Astrocyte of the spinal cord (primary cell): Measurements from ENCODE around the gene COLEC11.
A peak's percentile ranks its signal among the peaks of the same experiment; 100 is the strongest.

Experiments
- DNase-seq: peaks from one replicate; pipeline ENCODE4 v3.0.0; 2011; ENCODE audit warnings: low read depth, low spot score
- H3K4me3 ChIP-seq: 2 replicates; pipeline ENCODE4 v1.5.1; 2011; ENCODE audit warnings: low read depth, mild to moderate bottlenecking, low read length, moderate library complexity
- CTCF ChIP-seq: IDR thresholded peaks from 2 replicates; pipeline ENCODE4 v1.5.1; 2012; ENCODE audit warnings: low read depth, mild to moderate bottlenecking, low read length, inconsistent platforms
- in situ Hi-C: cut with HindIII; loops from 2 replicates; pipeline ENCODE4 v1.10.0; 2017; ENCODE audit warnings: low sequenced_read_pairs

The COLEC11 gene

GRCh38 chr2:3584608-3585260 is 10.2 kb upstream of the COLEC11 start:
- in situ Hi-C loops: no loop called here
- TF ChIP-seq CTCF: no peak
- no peak overlapping the region for H3K4me3 ChIP-seq
- DNase-seq: no peak

GRCh38 chr2:3585261-3586109 is 9.4 kb upstream of the COLEC11 start:
- TF ChIP-seq CTCF: no peak

GRCh38 chr2:3586220-3586619 is 8.7 kb upstream of the COLEC11 start:
- in situ Hi-C loops: no loop called here

More at GRCh38 chr2:3585261-3586109, 9.4 kb upstream of the COLEC11 start:
- in situ Hi-C loops: no loop called here
- peak; percentile 83 for DNase-seq
- no peak overlapping the region for H3K4me3 ChIP-seq

GRCh38 chr2:3587021-3587420 is 7.9 kb upstream of the COLEC11 start:
- in situ Hi-C loops: no loop called here
- no peak for TF ChIP-seq CTCF
- H3K4me3 ChIP-seq: no peak overlapping the region
- DNase-seq: no peak

More at GRCh38 chr2:3586220-3586619, 8.7 kb upstream of the COLEC11 start:
- no peak overlapping the region for H3K4me3 ChIP-seq
- TF ChIP-seq CTCF: no peak
- DNase-seq: no peak

DNA sequence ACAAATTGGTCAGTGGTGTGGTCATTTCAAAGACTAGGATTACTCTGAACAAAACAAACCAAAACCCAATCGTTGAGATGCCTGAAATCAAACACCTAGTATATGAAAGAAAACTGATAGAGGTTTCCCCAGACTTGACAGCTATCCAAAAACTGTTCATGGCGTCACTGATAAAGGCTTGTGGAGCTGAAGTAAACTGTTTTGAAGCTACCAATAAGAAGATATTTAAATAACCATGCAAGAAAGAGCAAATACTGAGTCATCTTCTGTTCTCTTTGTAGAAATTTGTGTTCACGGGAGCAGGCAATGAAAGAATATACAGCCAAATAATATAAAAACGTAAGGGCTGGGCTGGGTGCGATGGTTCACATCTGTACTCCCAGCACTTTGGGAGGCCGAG is 7.5 kb upstream of the COLEC11 start:
- DNase-seq: peak; percentile 37
- no peak overlapping the region for H3K4me3 ChIP-seq
- in situ Hi-C loops: no loop called here
- no peak for TF ChIP-seq CTCF

DNA sequence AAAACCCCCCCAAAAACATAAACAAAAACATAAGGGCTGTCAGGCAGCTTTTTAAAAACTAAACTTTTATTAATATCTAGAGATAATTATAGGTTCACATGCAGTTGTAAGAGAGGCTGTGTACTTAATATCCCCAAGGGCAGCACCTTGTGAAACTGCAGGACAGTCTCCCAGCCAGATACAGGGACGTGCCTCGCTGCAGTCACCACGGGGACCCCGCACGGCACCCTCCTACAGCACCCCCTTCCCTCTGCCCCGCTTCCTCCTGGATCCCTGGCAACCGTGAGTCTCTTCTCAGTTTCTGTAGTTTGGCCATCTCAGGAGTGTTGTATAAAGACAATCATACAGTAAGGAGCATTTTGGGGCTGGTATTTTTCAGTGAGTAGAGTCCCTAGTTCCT is 6.8 kb upstream of the COLEC11 start:
- TF ChIP-seq CTCF: no peak
- no peak overlapping the region for H3K4me3 ChIP-seq
- in situ Hi-C loops: no loop called here
- no peak for DNase-seq
